DOHH2 (cell line): ENCODE data around the gene NHSL2.

Experiments used
- H3F3A ChIP-seq: fragments of 200-600 bp; sonication (generic), shearing (Covaris generic); 2 replicates; pipeline ENCODE4 v1.6.0; 2016; ENCODE audit warnings: antibody characterized with exemption, mild to moderate bottlenecking; ENCODE audit not compliant: control insufficient read depth, insufficient read depth
- H3K27ac ChIP-seq: fragments of 200-600 bp; sonication (generic); 2 replicates; pipeline ENCODE4 v1.5.1; 2014; ENCODE audit warnings: low read depth, mild to moderate bottlenecking, low read length, moderate library complexity
- H3K27me3 ChIP-seq: fragments of 200-600 bp; sonication (generic); 2 replicates; pipeline ENCODE4 v1.6.1; 2014; ENCODE audit warnings: mild to moderate bottlenecking, low read length, mixed read lengths; ENCODE audit not compliant: control insufficient read depth
- H3K36me3 ChIP-seq: fragments of 200-600 bp; sonication (generic); 2 replicates; pipeline ENCODE4 v1.6.1; 2014; ENCODE audit warnings: mild to moderate bottlenecking, low read length, moderate library complexity, mixed read lengths; ENCODE audit not compliant: control insufficient read depth
- H3K4me1 ChIP-seq: fragments of 200-600 bp; sonication (generic); 2 replicates; pipeline ENCODE4 v1.6.1; 2014; ENCODE audit warnings: mild to moderate bottlenecking, low read length, mixed read lengths; ENCODE audit not compliant: control insufficient read depth
- H3K4me2 ChIP-seq: fragments of 200-600 bp; sonication (generic); 2 replicates; pipeline ENCODE4 v1.6.0; 2014; ENCODE audit warnings: mild to moderate bottlenecking, low read length, moderate library complexity
- H3K4me3 ChIP-seq: fragments of 200-600 bp; sonication (generic); 2 replicates; pipeline ENCODE4 v1.5.1; 2014; ENCODE audit warnings: mild to moderate bottlenecking, low read length, mixed read lengths
- H3K79me2 ChIP-seq: fragments of 200-600 bp; sonication (generic); 2 replicates; pipeline ENCODE4 v1.6.1; 2014; ENCODE audit warnings: mild to moderate bottlenecking, low read length, mixed read lengths; ENCODE audit not compliant: control insufficient read depth
- H3K9me2 ChIP-seq: fragments of 200-600 bp; sonication (generic); replicated peaks from 2 replicates; pipeline ENCODE4 v1.6.1; 2014; ENCODE audit warnings: mild to moderate bottlenecking, low read length, mixed read lengths; ENCODE audit not compliant: control insufficient read depth
- H3K9me3 ChIP-seq: fragments of 200-600 bp; sonication (generic); 2 replicates; pipeline ENCODE4 v1.6.1; 2014; ENCODE audit warnings: antibody characterized with exemption, low read length, mixed read lengths; ENCODE audit not compliant: control insufficient read depth, insufficient read depth
- H4K20me1 ChIP-seq: fragments of 200-600 bp; sonication (generic); 2 replicates; pipeline ENCODE4 v1.6.0; 2014; ENCODE audit warnings: low read depth, mild to moderate bottlenecking, antibody characterized with exemption, low read length, moderate library complexity; ENCODE audit not compliant: control insufficient read depth, insufficient read depth
- CTCF ChIP-seq: fragments of 200-600 bp; sonication (generic); IDR thresholded peaks from one replicate; pipeline ENCODE4 v1.5.1; 2014; ENCODE audit warnings: antibody characterized with exemption, mild to moderate bottlenecking, low read depth, low read length; ENCODE audit not compliant: poor library complexity, severe bottlenecking
- EZH2phosphoT487 ChIP-seq: fragments of 200-600 bp; sonication (generic); IDR thresholded peaks from 2 replicates; pipeline ENCODE4 v1.6.1; 2017; ENCODE audit warnings: borderline replicate concordance, mild to moderate bottlenecking, antibody characterized with exemption, low read length, moderate library complexity, mixed read lengths

The NHSL2 gene

GRCh38 chrX:72128881-72129280, 218.2 kb downstream of the NHSL2 start:
- Histone ChIP-seq H4K20me1 (no peaks in the 10 kb centered on the region), H3K36me3 (no peaks in the 10 kb centered on the region), H3K79me2 (no peaks in the 10 kb centered on the region), H3K4me1 (no peaks in the 10 kb centered on the region), H3K9me3 (no peaks in the 10 kb centered on the region), H3K4me2 (no peak overlapping the region), H3K9me2 (no peaks in the 10 kb centered on the region), H3K27ac (no peak overlapping the region), H3F3A (no peaks in the 10 kb centered on the region), H3K27me3 (peaks cover 8% of the 10 kb centered on the region; the same call in 1 of the 2 replicates), H3K4me3 (no peak overlapping the region)
- no peak for TF ChIP-seq EZH2phosphoT487
- TF ChIP-seq CTCF = no peak

- H3K79me2 ChIP-seq = no peaks in the 10 kb centered on the region
- H4K20me1 ChIP-seq = no peaks in the 10 kb centered on the region
- H3F3A ChIP-seq = no peaks in the 10 kb centered on the region
- no peaks in the 10 kb centered on the region for H3K36me3 ChIP-seq
- no peaks in the 10 kb centered on the region for H3K9me2 ChIP-seq
- H3K27ac ChIP-seq = no peak overlapping the region
- no peaks in the 10 kb centered on the region for H3K4me1 ChIP-seq
- H3K4me3 ChIP-seq = no peak overlapping the region
- peaks cover 8% of the 10 kb centered on the region; the same call in 1 of the 2 replicates for H3K27me3 ChIP-seq
- H3K4me2 ChIP-seq = no peak overlapping the region
- H3K9me3 ChIP-seq = no peaks in the 10 kb centered on the region
- no peak for TF ChIP-seq EZH2phosphoT487
- TF ChIP-seq CTCF = no peak
Observed at GRCh38 chrX:72129661-72130060, 219.0 kb downstream of the NHSL2 start.

- Histone ChIP-seq H3K79me2 (no peaks in the 10 kb centered on the region), H3K4me1 (no peaks in the 10 kb centered on the region), H3K4me2 (no peak overlapping the region)
Observed at GRCh38 chrX:72130156-72130761, 219.6 kb downstream of the NHSL2 start.

More at GRCh38 chrX:72130156-72130761, 219.6 kb downstream of the NHSL2 start:
- Histone ChIP-seq H3F3A (no peaks in the 10 kb centered on the region), H3K27ac (no peak overlapping the region), H4K20me1 (no peaks in the 10 kb centered on the region), H3K27me3 (peaks cover 8% of the 10 kb centered on the region; the same call in 1 of the 2 replicates), H3K9me3 (no peaks in the 10 kb centered on the region), H3K4me3 (no peak overlapping the region), H3K9me2 (no peaks in the 10 kb centered on the region), H3K36me3 (no peaks in the 10 kb centered on the region)
- no peak for TF ChIP-seq EZH2phosphoT487
- no peak for TF ChIP-seq CTCF
